ENCODE measurements around the gene FCN3. TPM values are rescaled to one million over a fixed set of nuclear protein-coding genes. Genes with fewer than 3 reads are reported as not detected.
A peak's percentile ranks its signal among the peaks of the same experiment; 100 is the strongest.
"Not testable (repeated sequence)": the region's sequence is repeated elsewhere in the genome, so short reads cannot be mapped to it uniquely, and the experiment has no call there.

FCN3 gene
- total RNA-seq, 1 experiment from 2014 or later = not detected

DNA sequence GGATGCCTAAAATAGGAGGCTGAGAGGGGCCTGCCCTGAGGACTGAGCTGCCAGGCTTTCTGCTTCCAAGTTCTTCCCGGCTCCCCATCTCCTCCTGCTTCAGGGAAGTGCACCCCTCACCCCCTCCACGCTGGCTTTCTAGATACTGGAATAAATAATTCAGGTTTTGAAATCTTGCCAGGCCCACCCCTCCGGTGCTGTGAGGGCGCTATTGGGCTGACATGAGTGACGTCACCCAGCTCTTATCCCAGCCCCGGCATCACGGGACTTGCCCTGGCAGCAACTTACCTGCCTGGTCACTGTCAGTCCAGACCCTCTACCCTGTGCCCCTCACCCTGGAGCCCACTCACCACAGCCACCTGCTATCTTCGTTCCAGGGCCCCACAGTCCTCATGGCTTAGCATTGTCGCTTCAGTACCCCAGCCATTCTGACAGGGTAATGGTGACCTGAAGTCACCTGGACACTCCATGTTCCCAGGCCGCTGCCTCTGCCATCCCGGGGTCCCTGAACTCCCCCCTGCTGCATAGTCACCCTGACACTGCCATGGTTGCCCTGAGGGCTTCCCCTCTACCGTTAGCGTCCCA lies 17.0 kb upstream of the FCN3 start:
- BruUV-seq (replicated peaks) = no TSS peak
- Mint-ChIP-seq H3K36me3 (ENCODE audit: insufficient read depth, unreplicated experiment) (peaks cover 13% of the 10 kb centered on the region), H3K4me1 (ENCODE audit: insufficient read depth, unreplicated experiment) (peaks cover 18% of the 10 kb centered on the region), H3K27me3 (ENCODE audit: insufficient read depth, unreplicated experiment) (no peaks in the 10 kb centered on the region), H3K4me3 (ENCODE audit: unreplicated experiment) (peak overlapping the region; percentile 72), H3K27ac (ENCODE audit: low read depth, unreplicated experiment) (peak overlapping the region; percentile 53), H3K9me3 (ENCODE audit: unreplicated experiment) (no peaks in the 10 kb centered on the region)
- intact Hi-C loops (cut with micrococcal nuclease) = loop anchor here (1.0 to 2.0 kb wide), 3 partner anchors 90 to 272 kb away; no protein-coding TSS in a partner anchor
- TF ChIP-seq, protein P1, sequence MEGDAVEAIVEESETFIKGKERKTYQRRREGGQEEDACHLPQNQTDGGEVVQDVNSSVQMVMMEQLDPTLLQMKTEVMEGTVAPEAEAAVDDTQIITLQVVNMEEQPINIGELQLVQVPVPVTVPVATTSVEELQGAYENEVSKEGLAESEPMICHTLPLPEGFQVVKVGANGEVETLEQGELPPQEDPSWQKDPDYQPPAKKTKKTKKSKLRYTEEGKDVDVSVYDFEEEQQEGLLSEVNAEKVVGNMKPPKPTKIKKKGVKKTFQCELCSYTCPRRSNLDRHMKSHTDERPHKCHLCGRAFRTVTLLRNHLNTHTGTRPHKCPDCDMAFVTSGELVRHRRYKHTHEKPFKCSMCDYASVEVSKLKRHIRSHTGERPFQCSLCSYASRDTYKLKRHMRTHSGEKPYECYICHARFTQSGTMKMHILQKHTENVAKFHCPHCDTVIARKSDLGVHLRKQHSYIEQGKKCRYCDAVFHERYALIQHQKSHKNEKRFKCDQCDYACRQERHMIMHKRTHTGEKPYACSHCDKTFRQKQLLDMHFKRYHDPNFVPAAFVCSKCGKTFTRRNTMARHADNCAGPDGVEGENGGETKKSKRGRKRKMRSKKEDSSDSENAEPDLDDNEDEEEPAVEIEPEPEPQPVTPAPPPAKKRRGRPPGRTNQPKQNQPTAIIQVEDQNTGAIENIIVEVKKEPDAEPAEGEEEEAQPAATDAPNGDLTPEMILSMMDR (IDR thresholded peaks at IDR 0.05; ENCODE audit: unreplicated experiment) = no peak
- ChIA-PET POLR2A (interaction anchor here (0.6 to 1.4 kb wide), 6 partner anchors 10 to 213 kb away, joined by 3 to 6 read pairs (median 4); partner anchors contain the start of gene SYTL1), CTCF (interaction anchor here (0.6 to 12.0 kb wide), 16 partner anchors 10 to 370 kb away, joined by 3 to 225 read pairs (median 3); partner anchors contain the start of gene MAP3K6)
- DNase-seq (ENCODE audit: unreplicated experiment) = peak; percentile 35

DNA sequence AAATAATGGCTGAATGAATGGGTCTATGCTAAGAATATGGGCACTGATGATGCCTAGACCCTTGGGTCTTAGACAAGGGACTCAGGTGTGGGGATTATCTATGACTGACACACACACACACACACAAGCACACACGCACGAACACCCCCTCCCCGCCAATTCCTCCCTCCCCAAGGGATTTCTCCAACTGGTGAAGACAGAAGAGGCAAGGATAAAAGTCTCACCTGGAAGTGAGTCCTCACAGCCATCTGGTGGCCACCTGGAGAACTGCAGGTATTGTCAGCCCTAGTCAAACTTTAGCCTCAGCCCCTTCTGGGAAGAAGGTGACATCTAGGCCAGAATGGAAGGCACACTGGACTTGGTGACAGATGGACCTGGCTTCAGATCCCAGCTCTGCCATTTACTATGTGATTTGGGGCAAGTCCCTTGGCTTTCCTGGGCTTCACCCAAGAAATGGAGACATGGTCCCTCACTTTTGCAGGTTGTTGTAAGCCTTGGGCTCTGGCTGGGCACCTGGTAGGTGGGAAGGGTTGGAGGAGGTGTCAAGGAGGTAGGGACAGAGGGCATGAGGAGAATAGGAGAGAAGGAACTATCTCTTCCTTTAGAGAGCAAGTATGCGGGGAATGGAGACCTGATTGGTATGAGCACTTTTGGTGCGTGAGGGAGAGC lies 13.8 kb upstream of the FCN3 start:
- POLR2A ChIA-PET = interaction anchor here (0.7 to 3.7 kb wide), 4 partner anchors 22 to 89 kb away, joined by 3 to 23 read pairs (median 6); partner anchors contain the start of gene MAP3K6
- H3K4me1 Mint-ChIP-seq (ENCODE audit: insufficient read depth, unreplicated experiment) = peaks cover 8% of the 10 kb centered on the region
- BruUV-seq (replicated peaks) = no TSS peak
- peak; percentile 79 for DNase-seq (ENCODE audit: unreplicated experiment)
- no peak overlapping the region for H3K4me3 Mint-ChIP-seq (ENCODE audit: unreplicated experiment)
- intact Hi-C loops (cut with micrococcal nuclease) = loop anchor here (1.0 to 2.0 kb wide), 3 partner anchors 22 to 87 kb away; partner anchors contain the start of gene MAP3K6
- CTCF ChIA-PET = interaction anchor here (0.6 to 12.0 kb wide), 25 partner anchors 8 to 353 kb away, joined by 3 to 225 read pairs (median 5); partner anchors contain the start of genes MAP3K6 and SYTL1
- TF ChIP-seq, protein P1 (IDR thresholded peaks at IDR 0.05; ENCODE audit: unreplicated experiment) = peak; percentile 75
- peaks cover 9% of the 10 kb centered on the region for H3K36me3 Mint-ChIP-seq (ENCODE audit: insufficient read depth, unreplicated experiment)
- H3K27me3 Mint-ChIP-seq (ENCODE audit: insufficient read depth, unreplicated experiment) = no peaks in the 10 kb centered on the region
- H3K9me3 Mint-ChIP-seq (ENCODE audit: unreplicated experiment) = no peaks in the 10 kb centered on the region
- H3K27ac Mint-ChIP-seq (ENCODE audit: low read depth, unreplicated experiment) = no peak overlapping the region

DNA sequence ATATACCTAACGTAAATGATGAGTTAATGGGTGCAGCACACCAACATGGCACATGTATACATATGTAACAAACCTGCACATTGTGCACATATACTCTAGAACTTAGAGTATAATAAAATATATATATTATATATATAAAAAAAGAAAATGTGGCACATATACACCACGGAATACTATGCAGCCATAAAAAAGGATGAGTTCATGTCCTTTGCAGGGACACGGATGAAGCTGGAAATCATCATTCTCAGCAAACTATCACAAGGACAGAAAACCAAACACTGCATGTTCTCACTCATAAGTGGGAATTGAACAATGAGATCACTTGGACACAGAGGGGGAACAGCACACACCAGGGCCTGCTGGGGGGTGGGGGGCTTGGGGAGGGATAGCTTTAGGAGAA lies 10.2 kb upstream of the FCN3 start:
- H3K36me3 Mint-ChIP-seq (ENCODE audit: insufficient read depth, unreplicated experiment); BruUV-seq (replicated peaks); DNase-seq (ENCODE audit: unreplicated experiment): not testable (repeated sequence)

DNA sequence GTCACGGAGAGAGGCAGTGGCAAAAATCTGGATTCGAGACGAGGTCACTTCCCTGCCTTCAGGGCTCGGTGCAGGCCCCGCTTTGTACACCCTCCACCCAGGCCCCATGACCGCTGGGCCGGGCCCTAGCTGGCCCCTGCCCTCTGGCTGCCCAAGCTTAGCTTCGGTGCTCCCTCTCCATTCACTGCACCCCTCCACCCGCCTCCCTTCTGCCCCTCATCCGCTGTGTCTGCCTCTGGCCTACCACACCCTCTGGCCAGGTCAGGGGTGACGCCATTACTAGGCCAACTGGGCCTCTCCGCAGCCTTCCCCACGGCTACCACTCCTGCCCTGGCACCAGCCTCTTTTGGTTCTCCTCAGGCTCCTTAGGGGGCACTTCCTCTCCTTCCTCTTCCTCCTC lies 9.0 kb upstream of the FCN3 start:
- H3K27me3 Mint-ChIP-seq (ENCODE audit: insufficient read depth, unreplicated experiment) = no peaks in the 10 kb centered on the region
- CTCF ChIA-PET = interaction anchor here (0.7 to 12.0 kb wide), 8 partner anchors 11 to 278 kb away, joined by 3 to 225 read pairs (median 8); partner anchors contain the start of gene MAP3K6

More for the DNA sequence above, 10.2 kb upstream of the FCN3 start:
- H3K27me3 Mint-ChIP-seq (ENCODE audit: insufficient read depth, unreplicated experiment); H3K4me3 Mint-ChIP-seq (ENCODE audit: unreplicated experiment); H3K27ac Mint-ChIP-seq (ENCODE audit: low read depth, unreplicated experiment); H3K9me3 Mint-ChIP-seq (ENCODE audit: unreplicated experiment); H3K4me1 Mint-ChIP-seq (ENCODE audit: insufficient read depth, unreplicated experiment); intact Hi-C loops (cut with micrococcal nuclease): not testable (repeated sequence)
- POLR2A ChIA-PET = interaction anchor here (4.3 kb wide), 1 partner anchor 19 kb away, joined by 29 read pairs; the partner anchor contains the start of gene MAP3K6
- CTCF ChIA-PET = interaction anchor here (0.6 to 12.0 kb wide), 5 partner anchors 10 to 259 kb away, joined by 3 to 225 read pairs (median 8); partner anchors contain the start of gene MAP3K6

More for the DNA sequence above, 9.0 kb upstream of the FCN3 start:
- Mint-ChIP-seq H3K27ac (ENCODE audit: low read depth, unreplicated experiment) (no peak overlapping the region), H3K4me3 (ENCODE audit: unreplicated experiment) (no peak overlapping the region), H3K9me3 (ENCODE audit: unreplicated experiment) (no peaks in the 10 kb centered on the region), H3K4me1 (ENCODE audit: insufficient read depth, unreplicated experiment) (peaks cover 12% of the 10 kb centered on the region), H3K36me3 (ENCODE audit: insufficient read depth, unreplicated experiment) (peaks cover 3% of the 10 kb centered on the region)
- DNase-seq (ENCODE audit: unreplicated experiment) = no peak
- intact Hi-C loops (cut with micrococcal nuclease) = no loop called here
- POLR2A ChIA-PET = interaction anchor here (0.6 to 4.3 kb wide), 4 partner anchors 17 to 125 kb away, joined by 3 to 29 read pairs (median 4); partner anchors contain the start of gene MAP3K6
- BruUV-seq (replicated peaks) = no TSS peak
- TF ChIP-seq, protein P1 (IDR thresholded peaks at IDR 0.05; ENCODE audit: unreplicated experiment) = no peak
